H1 (cell line): Measurements from ENCODE around the gene CYB561D2. TPM values are rescaled to one million over a fixed set of nuclear protein-coding genes. Genes with fewer than 3 reads are reported as not detected.
A peak's percentile ranks its signal among the peaks of the same experiment; 100 is the strongest.

Experiments
- BACH1 ChIP-seq: IDR thresholded peaks from 2 replicates; pipeline ENCODE4 v1.6.1; 2012; ENCODE audit warnings: low read length, improper control_type of control experiment
- BRCA1 ChIP-seq: IDR thresholded peaks from 2 replicates; pipeline ENCODE4 v1.6.1; 2012; ENCODE audit warnings: low read depth, low read length, improper control_type of control experiment
- CBX5 ChIP-seq: fragments of 300-800, 300-1000 bp; sonication (generic); IDR thresholded peaks from 2 replicates; pipeline ENCODE4 v1.7.1; 2016; ENCODE audit warnings: antibody characterized with exemption, low read length, low read depth
- CTBP2 ChIP-seq: IDR thresholded peaks from 2 replicates; pipeline ENCODE4 v1.7.0; 2011; ENCODE audit warnings: borderline replicate concordance, mild to moderate bottlenecking, moderate library complexity, mixed read lengths, low read length; ENCODE audit not compliant: insufficient read depth, insufficient read length
- GABPA ChIP-seq: IDR thresholded peaks from 2 replicates; pipeline ENCODE4 v1.6.1; 2011; ENCODE audit warnings: mild to moderate bottlenecking, low read length, moderate library complexity, borderline replicate concordance; ENCODE audit not compliant: insufficient read depth
- SIRT6 ChIP-seq: IDR thresholded peaks from one replicate; pipeline ENCODE4 v1.7.1; 2012; ENCODE audit warnings: low read length, inconsistent platforms
- polyA plus RNA-seq, 7 experiments: library from polyadenylated mRNA; depleted of rRNA in 3 of 7; stranded (reverse) in 5 of 7; unstranded in 2 of 7; fragments of >200 nt in 5 of 7; fragments of 200-250 nt in 2 of 7; gene quantifications; 1 replicate in 5 of 7; 2 replicates in 1 of 7; 4 replicates in 1 of 7; pipeline versions ENCODE4 v1.2.1 to v1.2.3, GENCODE V29; 2011 to 2013; ENCODE audit warnings: missing spikeins in 2 of 7, mixed read lengths in 2 of 7
- total RNA-seq: library from RNA; stranded (reverse); fragmentation: NEBNext Ultra II Directional; extraction: Animal tissue kit (Norgen Biotek cat#: 25700); gene quantifications from 2 replicates; pipeline ENCODE4 v1.2.1, GENCODE V29; 2021
- TF ChIP-seq, protein P1 (sequence below): fragments of 300-600 bp; sonication (generic); IDR thresholded peaks from 2 replicates; pipeline ENCODE4 v1.7.1; 2012; ENCODE audit warnings: low read length, moderate library complexity, mild to moderate bottlenecking, inconsistent platforms; ENCODE audit not compliant: insufficient replicate concordance
- TF ChIP-seq, protein P2 (sequence below): IDR thresholded peaks from 2 replicates; pipeline ENCODE4 v1.6.1; 2011; ENCODE audit warnings: low read depth, mild to moderate bottlenecking, low read length; ENCODE audit not compliant: insufficient read depth
- TF ChIP-seq, protein P3 (sequence below): IDR thresholded peaks from 2 replicates; pipeline ENCODE4 v1.6.1; 2012; ENCODE audit warnings: inconsistent platforms

The CYB561D2 gene
- total and polyA plus RNA-seq, 2 of the 8 experiments (the other 6 are each of a cell fraction or from before 2014, with no cell fraction given): 9.8 to 34.0 TPM

DNA sequence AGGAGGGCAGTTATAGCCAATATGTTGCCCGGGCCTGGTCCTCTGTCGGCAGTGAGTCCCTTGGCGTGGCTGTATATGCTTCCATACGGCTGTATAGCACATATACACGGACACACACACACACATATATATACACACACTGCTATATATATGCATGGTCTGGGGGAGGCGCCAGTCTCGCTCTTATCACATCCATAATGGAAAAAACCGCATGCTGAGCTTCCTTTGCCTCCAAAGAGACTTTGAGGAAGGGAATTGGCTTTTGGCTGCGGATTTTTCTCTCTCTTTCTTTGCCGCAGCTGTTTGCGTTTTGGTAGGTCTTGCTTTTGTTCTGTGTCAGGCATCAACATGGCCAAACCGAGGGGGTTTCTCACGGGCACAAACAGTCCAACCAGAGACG, 19.9 kb downstream of the CYB561D2 start (continued):
- TF ChIP-seq, protein P1, sequence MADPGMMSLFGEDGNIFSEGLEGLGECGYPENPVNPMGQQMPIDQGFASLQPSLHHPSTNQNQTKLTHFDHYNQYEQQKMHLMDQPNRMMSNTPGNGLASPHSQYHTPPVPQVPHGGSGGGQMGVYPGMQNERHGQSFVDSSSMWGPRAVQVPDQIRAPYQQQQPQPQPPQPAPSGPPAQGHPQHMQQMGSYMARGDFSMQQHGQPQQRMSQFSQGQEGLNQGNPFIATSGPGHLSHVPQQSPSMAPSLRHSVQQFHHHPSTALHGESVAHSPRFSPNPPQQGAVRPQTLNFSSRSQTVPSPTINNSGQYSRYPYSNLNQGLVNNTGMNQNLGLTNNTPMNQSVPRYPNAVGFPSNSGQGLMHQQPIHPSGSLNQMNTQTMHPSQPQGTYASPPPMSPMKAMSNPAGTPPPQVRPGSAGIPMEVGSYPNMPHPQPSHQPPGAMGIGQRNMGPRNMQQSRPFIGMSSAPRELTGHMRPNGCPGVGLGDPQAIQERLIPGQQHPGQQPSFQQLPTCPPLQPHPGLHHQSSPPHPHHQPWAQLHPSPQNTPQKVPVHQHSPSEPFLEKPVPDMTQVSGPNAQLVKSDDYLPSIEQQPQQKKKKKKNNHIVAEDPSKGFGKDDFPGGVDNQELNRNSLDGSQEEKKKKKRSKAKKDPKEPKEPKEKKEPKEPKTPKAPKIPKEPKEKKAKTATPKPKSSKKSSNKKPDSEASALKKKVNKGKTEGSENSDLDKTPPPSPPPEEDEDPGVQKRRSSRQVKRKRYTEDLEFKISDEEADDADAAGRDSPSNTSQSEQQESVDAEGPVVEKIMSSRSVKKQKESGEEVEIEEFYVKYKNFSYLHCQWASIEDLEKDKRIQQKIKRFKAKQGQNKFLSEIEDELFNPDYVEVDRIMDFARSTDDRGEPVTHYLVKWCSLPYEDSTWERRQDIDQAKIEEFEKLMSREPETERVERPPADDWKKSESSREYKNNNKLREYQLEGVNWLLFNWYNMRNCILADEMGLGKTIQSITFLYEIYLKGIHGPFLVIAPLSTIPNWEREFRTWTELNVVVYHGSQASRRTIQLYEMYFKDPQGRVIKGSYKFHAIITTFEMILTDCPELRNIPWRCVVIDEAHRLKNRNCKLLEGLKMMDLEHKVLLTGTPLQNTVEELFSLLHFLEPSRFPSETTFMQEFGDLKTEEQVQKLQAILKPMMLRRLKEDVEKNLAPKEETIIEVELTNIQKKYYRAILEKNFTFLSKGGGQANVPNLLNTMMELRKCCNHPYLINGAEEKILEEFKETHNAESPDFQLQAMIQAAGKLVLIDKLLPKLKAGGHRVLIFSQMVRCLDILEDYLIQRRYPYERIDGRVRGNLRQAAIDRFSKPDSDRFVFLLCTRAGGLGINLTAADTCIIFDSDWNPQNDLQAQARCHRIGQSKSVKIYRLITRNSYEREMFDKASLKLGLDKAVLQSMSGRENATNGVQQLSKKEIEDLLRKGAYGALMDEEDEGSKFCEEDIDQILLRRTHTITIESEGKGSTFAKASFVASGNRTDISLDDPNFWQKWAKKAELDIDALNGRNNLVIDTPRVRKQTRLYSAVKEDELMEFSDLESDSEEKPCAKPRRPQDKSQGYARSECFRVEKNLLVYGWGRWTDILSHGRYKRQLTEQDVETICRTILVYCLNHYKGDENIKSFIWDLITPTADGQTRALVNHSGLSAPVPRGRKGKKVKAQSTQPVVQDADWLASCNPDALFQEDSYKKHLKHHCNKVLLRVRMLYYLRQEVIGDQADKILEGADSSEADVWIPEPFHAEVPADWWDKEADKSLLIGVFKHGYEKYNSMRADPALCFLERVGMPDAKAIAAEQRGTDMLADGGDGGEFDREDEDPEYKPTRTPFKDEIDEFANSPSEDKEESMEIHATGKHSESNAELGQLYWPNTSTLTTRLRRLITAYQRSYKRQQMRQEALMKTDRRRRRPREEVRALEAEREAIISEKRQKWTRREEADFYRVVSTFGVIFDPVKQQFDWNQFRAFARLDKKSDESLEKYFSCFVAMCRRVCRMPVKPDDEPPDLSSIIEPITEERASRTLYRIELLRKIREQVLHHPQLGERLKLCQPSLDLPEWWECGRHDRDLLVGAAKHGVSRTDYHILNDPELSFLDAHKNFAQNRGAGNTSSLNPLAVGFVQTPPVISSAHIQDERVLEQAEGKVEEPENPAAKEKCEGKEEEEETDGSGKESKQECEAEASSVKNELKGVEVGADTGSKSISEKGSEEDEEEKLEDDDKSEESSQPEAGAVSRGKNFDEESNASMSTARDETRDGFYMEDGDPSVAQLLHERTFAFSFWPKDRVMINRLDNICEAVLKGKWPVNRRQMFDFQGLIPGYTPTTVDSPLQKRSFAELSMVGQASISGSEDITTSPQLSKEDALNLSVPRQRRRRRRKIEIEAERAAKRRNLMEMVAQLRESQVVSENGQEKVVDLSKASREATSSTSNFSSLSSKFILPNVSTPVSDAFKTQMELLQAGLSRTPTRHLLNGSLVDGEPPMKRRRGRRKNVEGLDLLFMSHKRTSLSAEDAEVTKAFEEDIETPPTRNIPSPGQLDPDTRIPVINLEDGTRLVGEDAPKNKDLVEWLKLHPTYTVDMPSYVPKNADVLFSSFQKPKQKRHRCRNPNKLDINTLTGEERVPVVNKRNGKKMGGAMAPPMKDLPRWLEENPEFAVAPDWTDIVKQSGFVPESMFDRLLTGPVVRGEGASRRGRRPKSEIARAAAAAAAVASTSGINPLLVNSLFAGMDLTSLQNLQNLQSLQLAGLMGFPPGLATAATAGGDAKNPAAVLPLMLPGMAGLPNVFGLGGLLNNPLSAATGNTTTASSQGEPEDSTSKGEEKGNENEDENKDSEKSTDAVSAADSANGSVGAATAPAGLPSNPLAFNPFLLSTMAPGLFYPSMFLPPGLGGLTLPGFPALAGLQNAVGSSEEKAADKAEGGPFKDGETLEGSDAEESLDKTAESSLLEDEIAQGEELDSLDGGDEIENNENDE: no peak
- TF ChIP-seq, protein P2, sequence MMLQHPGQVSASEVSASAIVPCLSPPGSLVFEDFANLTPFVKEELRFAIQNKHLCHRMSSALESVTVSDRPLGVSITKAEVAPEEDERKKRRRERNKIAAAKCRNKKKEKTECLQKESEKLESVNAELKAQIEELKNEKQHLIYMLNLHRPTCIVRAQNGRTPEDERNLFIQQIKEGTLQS: no peak
- TF ChIP-seq CTBP2 (no peak), BACH1 (no peak), SIRT6 (no peak), BRCA1 (no peak), CBX5 (no peak), GABPA (no peak)
- TF ChIP-seq, protein P3, sequence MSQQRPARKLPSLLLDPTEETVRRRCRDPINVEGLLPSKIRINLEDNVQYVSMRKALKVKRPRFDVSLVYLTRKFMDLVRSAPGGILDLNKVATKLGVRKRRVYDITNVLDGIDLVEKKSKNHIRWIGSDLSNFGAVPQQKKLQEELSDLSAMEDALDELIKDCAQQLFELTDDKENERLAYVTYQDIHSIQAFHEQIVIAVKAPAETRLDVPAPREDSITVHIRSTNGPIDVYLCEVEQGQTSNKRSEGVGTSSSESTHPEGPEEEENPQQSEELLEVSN: peak; percentile 30; the same call in 1 of the 2 replicates
